Activated CD8-positive, alpha-beta memory T cell treated with anti-CD3 and anti-CD28 coated beads for 24 hours (primary cell): ENCODE results near the gene ATP1A1.

Source experiments
- DNase-seq: peaks from one replicate; pipeline ENCODE4 v3.0.0-alpha.2; 2020

Gene ATP1A1

DNA sequence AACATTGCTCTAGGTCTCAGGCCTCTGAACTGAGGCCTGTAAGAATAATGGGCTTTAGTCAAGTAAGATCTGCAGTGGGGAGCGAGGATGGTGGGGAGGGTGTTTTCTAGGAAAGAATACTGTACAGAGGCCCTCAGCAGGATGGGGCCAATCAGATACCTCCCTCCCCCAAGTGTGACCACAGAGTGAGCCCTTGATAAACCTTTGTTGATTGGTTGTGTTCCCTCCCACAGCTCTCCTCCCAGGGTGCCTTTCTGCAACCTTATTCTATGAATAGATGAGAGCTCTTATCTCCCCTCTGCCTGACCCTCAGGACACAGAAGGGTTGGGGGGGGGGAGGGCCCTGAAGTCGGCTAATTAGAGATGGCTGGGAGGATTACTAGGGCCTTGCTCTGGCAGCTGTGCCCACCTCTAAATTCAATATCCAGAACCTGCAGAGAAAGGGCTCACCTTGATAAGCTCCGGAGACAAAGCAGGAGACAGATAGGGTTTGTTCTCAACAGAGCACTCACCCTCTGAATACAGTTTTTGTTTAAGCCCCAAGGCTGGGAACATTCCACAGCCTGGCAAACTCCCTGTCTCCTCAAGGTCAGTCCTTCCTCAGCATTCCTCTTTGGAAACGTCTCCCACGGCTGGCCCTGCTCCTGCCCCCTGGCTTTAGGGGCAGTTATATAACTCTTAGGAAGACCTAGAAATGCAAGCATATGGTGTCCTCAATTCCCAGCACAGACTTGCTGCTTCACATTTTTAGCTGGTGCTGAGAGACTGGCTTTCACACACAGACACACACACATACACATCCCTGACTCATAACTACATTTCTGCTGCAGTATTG, 42.9 kb downstream of the ATP1A1 start:
- DNase-seq = no peak

DNA sequence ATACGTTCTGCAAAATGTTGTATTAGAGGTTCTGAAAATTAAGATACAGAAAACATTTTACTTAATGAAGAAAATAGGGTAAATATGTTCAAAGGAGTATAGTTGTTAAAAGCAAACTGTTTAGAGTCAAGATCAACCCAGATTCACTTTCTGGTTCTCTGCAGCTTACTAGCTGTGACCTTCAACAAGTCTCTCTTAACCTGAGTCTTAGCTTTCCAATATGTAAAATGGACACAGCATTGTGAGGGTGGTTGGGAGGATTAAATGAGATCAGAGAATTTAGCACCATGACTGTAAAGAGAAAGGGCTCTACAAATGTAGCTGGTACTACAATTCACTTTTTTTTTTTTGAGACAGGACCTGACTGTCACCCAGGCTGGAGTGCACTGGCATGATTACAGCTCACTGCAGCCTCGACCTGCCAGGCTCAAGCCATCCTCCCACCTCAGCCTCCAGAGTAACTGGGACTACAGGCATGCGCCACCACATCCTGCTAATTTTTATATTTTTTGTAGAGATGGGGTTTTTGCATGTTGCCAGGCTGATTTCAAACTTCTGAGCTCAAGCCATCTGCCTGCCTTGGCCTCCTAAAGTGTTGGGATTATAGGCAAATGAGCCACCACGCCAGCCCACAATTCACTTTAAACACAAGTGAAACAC, 43.9 kb downstream of the ATP1A1 start:
- no peak for DNase-seq

DNA sequence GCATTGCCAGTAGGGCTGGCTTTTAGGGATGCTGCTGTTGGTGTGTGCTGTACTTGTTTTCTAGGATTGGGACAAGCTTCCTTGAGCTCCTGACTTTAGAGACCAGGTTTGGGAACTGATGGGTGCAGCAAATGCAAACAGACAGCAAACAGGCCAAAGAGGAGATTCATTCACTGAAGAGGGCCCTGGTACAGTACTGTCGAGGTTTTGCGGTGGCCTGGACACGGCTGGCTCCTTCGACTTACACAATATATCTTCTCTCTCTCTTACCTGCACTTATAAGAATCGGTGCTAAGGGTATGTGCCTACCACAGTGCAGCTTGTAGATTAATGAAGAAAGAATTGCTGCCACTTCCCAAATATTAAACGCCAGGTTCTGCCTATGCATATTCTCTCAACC, 44.6 kb downstream of the ATP1A1 start:
- DNase-seq = no peak

DNA sequence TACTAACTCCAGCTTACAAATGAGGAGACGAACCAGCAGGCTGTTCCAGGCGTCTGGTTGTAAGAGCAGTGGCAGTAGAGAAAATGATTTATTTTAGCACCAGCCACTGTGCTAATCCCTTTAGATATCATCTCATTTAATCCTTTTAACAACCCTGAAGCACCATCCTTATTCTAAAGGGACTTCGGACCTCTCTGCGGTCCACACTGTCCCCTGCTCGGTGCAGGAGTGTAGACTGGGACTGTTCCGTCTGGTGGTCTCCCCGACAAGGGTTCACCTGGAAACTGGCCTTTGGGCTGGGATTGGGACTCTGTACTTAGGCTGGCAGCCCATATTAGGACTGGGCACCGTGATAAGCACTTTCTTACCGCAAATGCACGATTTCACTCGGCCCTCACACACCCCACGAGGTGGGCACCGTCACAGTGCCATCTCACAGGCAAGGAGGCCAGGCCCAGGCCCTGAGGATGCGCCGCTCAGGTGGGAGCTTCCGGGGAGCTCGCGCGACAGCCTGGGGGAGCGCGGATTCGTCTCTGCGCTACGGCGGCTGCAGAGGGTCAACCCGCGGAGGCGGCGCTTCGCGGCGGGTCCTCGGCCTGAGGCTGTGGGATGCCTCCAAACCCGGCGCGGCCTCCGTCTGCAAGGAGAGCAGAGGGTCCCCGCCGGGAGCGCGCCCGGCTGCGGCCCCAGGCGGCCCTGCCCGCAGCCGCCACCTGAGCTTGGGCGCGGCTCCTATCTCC, 45.2 kb downstream of the ATP1A1 start:
- DNase-seq = peak; percentile 94

DNA sequence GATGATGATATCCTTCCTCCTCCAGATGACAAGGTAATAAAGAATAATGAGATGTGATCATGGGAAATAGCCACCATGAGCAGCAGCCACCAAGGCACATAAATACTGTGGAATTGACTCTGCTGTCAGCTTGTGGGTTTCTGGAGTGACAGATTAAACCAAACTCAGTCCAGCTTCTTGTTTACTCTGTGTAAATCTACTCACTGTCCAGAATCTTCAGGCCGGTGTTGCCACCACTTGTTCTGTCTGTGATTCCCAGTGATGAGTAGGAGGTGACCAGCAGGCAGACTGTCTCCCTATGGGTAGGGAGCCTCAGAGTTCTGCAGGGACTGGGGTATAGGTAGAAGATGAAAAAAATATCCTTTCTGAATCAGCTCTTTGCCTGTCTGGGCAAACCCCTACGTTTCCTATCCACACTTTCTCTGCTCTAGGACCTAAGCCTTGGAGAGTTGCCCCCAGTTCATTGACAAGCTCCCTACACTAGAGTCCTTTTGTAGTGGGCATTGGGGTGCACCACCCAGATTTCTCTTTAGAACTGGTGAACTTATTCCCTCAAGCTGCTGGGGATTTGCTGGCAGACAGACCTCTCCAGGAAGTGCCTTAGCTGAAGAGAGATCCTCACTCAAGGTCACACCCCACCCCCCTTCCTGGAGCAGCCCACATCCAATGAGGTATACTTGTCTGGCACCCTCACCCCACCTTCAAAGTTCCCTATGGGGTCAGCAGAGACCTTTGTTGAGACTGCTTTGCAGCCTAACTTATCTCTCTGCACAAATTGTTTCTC, 47.6 kb downstream of the ATP1A1 start:
- no peak for DNase-seq

DNA sequence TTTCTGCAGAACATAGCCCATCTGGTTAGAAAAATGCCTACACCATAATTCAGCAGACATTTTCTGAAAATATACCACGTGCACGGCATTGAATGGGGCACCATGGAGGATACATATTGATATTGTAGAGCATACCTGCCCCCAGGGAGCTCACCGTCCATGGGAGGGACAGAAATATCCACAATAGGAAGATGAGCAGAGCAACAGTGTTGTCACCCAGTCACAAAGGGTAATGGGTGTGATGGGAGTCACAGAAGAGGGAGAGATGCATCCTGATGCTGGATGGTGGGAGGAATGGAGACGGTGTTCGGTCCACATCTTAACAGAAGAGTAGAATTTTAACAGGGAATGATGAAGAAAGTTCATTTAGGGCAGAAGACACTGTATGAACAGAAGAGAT, 51.4 kb downstream of the ATP1A1 start:
- no peak for DNase-seq

DNA sequence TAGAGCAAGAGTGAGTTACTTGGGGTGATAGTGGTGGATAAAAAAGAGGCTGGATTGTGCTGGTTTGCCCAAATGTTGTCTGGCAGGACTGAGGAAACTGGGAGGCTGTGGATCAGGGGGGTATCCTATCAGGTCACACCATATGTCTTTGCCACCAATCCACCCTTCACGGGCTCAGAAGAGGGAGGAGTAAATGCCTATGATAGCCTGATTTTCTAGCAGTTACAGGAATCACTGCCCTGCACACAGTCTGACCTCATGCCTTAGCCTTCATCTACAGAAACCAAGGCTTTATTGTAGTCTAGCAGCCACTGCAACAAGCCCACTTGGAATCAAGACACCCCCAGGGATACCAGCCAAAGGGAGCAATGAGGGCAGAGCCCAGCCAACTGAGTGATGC, 51.8 kb downstream of the ATP1A1 start:
- DNase-seq = no peak

DNA sequence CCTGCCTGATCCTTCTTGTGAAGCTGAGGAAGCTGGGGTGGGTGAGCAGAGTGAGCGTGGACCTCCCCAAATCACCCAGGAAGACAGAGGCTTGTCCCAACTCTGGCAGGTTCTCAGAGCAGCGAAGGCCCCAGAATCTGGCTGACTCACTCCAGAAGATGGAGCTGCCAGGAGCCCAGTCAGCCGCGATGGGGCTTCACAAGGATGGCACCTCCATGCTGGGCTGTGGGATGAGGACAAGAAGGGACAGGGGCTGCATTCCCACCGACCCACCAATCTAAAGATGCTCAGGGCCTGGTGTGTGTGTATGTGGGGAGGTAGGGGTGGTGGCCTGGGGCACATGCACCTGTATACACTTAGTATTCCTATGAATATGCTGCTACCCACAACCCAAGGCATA, 52.9 kb downstream of the ATP1A1 start:
- DNase-seq = no peak

DNA sequence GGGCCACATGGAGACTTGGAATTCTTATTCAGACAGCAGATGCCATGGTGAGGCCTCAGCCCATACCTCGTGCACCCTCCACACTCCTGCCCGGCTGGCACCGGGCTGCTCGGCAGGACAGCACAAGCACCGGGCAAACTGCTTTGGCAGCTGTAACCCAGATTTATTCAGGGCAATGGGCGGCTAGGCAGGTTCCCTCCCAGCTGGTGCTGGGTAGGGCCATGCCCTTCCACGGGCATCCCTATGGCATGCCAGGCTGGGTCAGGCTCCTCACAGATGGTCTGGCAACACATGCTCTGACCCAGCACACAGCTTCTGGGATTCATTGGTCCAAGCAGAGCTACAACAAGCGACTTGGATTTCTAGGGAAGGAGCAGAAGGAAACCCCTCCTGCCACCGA, 53.4 kb downstream of the ATP1A1 start:
- no peak for DNase-seq

DNA sequence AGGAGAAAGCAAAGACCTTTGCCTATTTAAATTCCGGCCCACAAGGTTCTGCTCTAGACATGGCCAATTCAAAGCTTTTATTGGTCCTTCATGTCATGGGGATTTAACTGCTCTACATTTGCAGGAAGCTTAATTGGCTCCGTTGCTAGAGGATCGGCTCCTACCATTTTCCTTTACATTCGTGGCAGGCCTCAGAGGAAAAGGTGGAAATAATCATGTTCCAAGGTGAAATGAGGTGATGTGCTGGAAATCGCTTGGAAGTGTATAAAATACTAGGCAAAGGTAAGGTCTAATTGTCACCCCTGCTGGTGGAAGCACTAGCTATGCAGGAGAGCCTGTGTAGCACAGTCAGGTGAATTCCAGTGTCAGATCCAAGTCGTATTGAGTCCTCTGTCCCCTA, 55.5 kb downstream of the ATP1A1 start:
- DNase-seq = no peak

DNA sequence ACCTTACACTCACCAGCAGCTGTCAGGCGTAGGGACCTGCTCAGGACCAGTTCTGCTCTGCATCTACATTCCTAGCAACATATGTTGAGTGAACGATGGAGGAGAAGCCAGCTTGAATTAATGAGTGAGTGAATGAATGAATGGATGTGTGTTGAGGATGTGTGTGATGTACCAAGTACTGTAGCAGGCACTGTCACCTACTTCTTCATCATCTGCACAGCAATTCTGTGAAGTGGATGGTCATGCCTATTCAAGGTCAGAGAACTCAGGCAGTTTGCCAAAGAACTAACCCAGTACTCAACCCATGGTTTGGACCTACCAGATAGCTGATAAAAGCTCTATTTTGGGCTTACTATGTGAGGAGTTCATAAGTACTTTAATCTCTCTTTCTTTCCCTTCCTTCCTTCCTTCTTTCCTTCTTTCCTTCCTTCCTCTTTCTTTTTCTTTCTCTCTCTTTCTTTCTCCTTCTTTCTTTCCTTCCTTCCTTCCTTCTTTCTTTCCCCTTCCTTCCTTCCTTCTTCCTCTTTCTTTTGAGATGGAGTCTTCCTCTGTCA, 56.9 kb downstream of the ATP1A1 start:
- no peak for DNase-seq

DNA sequence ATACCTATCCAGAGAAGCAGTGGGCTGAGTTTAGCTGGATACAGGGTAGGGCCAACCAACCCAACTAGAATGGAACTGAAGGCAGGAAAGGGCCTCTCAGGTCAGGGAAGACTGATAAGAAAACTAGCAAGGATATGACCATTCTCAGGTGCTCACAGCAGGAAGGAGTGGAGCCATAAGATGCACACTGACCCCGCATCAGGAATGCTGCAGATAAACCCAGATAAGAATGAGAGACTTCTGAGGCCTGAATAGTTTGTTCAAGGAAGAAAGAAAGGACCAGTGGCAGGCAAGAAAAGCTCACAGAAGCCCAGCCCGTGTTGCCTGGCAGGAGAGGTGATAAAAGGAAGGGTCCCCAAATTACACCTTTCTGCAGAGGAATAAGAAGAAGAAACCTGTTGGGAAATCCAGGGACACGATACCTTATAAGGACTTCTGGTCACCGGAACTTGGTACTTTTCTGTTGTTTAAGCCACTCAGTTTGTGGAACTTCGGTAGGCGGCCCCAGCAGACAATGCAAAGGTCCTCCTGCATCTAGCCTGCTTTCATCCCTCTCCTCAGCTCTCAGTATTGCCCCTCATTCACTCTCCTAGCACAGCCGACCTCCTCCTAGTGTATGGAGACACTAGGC, 58.9 kb downstream of the ATP1A1 start:
- no peak for DNase-seq

DNA sequence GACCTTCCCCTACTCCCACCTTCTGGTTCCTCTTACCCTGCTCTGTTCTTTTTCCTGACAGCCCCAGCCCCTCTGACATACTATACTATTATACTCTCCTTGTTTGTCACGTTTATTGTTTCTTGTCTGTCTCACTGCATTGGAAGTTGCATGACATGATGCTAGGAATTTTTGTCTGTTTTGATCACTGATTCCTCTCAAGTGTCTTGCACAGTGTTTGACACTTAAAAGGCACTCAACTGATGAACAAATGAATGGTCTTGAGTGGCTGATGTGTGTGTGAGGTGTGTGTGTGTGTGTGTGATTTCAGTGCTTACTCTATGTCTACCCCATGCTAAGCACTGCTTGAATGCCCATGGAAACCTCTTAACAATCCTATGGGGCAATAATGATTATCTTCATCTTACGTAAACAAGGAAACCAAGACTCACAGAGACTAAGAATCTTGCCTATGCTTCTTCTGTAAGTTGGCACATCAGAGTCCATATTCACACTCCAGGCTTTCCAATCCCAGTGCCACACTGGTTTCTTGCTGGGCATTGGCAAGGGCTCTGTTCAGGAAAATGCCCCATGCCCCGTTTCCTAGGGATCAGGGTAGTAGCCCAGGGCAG, 59.7 kb downstream of the ATP1A1 start:
- no peak for DNase-seq

DNA sequence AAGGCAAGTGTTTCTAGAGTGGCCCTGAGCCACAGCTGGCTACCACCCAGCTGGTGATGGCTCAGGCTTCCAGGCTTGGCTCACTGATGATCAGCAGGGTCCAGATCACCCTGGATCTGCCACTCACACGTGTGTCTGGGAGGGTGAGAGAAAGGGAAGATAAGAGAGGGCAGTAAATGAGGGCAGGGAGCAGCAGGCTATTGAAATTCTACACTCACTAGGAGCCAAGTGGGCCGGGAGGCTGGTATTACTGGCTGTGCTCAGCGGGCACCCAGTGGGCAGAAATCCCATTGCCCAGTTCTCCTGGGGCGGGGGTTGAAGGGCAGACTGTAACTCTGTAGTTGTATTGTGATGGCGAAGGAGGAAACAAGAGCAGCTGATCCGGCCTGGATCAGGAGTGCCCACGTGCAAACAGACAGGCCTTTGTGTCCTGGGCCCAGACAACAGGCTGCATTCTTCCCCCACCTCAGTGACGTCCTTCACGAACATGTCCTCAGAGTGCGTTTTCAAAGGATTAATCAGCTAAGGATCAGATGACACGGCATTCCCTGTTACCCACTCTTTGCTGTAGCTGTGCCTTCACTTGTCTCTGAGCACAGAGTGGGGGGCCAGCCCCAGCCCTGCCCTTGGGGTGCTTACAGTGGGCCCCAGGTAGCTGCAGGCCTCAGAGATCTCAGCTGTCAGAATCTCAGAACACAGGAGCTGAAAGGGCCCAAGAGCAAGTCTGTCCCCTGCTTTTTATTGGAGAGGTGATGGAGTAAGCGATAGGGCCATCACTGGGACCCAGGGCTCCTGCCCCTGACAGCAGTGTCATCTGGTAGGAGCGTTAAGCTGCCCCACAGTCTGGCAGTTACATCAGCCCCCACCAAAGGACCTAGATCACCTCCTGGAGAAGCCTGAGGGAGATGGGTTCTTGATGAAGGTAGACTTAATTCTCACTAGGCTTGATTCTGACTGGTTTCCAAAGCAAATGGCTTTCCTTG, 60.5 kb downstream of the ATP1A1 start:
- DNase-seq = no peak

DNA sequence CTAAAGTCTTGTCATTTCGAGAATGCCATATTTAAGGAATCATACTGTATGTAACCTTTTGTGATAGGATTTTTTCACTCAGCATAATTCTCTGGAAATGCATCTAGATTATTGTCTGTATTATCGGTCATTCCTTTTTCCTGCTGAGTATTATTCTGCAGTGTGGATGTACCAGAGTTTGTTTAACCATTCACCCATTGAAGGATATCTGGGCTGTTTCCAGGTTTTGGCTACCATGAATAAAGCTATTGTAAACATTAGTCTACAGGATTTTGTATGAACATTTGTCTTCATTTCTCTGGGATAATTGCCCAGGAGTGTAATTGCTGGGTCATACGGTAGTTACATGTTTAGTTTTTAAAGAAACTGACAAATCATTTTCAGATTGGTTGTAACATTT, 61.8 kb downstream of the ATP1A1 start:
- no peak for DNase-seq

DNA sequence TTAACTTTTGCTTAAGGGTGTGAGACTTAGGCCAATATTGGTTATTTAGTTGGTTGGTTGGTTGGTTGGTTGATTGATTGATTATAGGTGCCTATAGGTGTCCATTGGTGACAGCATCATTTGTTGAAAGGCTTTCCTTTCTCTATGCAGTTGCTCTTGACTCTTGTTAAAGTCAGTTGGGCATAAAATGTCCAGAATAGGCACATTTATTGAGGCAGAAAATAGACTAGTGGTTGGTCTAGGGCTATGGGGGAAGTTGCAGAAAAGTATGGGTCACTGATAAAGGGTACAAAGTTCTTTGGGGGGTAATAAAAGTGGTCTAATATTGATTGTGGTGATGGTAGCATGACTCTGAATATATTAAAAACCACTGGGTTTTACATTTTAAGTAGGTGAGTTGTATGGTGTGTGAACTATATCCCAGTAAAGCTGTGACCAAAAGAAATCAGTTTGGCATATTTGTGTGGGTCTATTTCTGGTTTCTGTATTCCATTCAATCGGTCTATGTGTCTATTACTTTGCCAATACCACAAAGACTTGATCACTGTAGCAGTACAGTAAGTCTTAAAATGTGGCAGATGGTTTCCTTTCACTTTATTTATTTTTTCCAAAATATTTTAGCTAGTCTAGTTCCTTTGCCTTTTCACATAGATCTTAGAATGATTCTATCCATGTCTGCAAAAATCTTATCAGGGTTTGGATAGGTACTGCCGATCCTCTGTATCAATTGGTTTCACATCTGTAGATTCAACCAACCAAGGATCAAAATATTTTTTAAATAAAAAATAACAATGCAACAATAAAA, 63.0 kb downstream of the ATP1A1 start:
- no peak for DNase-seq

DNA sequence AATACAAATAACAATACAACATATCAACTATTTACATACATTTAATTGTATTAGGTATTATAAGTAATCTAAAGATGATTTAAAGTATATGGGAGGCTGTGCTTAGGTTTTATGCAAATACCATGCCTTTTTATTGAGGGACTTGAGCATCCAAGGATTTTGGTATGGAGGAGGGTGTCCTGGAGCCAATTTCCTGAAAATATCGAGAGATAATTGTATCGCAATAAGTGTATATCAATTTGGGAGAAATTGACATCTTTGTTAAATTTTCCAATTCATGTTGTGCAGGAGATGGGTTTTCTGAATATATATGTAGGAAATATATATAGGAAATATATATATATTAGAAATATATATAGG, 63.5 kb downstream of the ATP1A1 start:
- DNase-seq = no peak

DNA sequence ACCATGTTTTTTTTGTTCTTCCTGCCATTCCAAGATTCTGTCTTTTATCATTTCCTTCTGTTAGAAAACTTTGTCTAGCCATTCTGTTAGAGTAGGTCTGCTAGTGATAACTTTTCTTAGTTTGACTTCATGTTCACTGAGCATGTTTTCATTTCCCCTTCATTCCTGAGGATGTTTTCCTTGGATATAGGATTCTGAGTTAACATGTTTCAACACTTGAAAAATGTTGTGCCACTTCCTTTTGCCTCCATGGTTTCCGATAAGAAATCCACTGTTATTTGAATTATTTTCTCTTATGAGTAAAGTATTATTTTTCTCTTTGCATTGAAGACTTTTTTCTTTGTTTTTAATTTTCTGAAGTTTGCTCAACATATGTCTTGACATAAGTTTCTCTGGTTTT, 66.7 kb downstream of the ATP1A1 start:
- DNase-seq = no peak

DNA sequence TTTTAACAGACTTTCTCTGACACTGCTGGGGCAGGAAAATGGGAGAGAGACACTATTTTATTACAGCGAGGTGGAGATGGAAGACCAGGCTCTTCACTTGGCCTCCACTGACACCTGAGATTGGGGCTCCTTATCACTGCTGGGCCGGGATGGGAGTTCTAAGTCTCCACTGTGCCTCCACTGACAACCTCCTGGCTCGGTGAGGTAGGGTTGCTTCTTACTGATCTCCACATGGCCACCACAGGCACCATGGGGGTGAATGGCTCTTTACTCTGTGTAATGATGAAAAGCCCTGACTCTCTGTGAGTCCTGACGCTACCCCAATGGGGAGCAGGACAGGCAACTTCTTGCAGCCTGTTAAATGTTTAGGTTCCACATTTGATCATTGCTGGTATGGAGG, 67.7 kb downstream of the ATP1A1 start:
- DNase-seq = no peak

DNA sequence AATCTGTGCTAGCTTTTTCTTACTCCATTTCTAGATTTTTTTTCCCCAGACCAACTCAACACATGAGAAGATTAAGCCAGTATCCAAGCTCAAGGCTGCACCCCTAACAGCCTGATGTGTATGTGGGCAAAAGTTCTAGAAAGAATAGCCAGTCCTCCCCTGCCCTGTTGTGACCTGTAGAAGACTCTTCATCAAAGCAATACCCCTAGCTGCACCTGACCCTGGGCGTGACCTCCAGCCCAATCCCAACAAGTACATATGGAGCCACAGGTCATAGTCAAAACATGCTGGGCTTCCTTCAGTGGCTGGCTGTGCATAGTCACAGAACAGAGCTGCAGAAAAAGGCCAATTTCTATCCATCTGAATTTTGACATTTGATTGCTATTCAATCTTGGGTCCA, 72.5 kb downstream of the ATP1A1 start:
- DNase-seq = no peak
